Measurements from ENCODE around the gene CYTH1. TPM values are rescaled to one million over a fixed set of nuclear protein-coding genes. Genes with fewer than 3 reads are reported as not detected.

CYTH1 gene
- total and polyA plus RNA-seq, 2 donors (not counting 1 experiment from before 2014, with no cell fraction given), result 255 to 353 TPM

- CTCF ChIA-PET, result interaction anchor here (0.6 to 2.5 kb wide), 4 partner anchors 14 to 109 kb away, joined by 3 to 19 read pairs (median 4); no protein-coding TSS in a partner anchor
- peaks cover 56% of the 10 kb centered on the region for H3K4me1 Mint-ChIP-seq
Measured at GRCh38 chr17:78694805-78695531, 87.1 kb downstream of the CYTH1 start.

More at GRCh38 chr17:78694805-78695531, 87.1 kb downstream of the CYTH1 start:
- Histone ChIP-seq H3K4me3 (ENCODE audit: control extremely low read depth in 1 of 5, extremely low read depth in 1 of 5, insufficient read depth in 1 of 5, low read depth in 2 of 5, low read length in 4 of 5) (no peak overlapping the region), H3K36me3 (replicated peaks in 1 of 2; ENCODE audit: control extremely low read depth in 1 of 2, control insufficient read depth in 1 of 2, extremely low read depth in 1 of 2, insufficient read depth in 2 of 2, low read length in 1 of 2) (peaks cover 5 to 92% of the 10 kb centered on the region in 2 experiments), H3K4me1 (ENCODE audit: control insufficient read depth in 2 of 2, insufficient read depth in 2 of 2, low read length in 2 of 2) (peaks cover 33 to 39% of the 10 kb centered on the region in 2 donors), H2AFZ (ENCODE audit: insufficient read depth, low read depth, low read length, poor library complexity, severe bottlenecking) (no peak overlapping the region), H3K79me2 (ENCODE audit: control insufficient read depth, insufficient read depth, low read length) (peaks cover 57% of the 10 kb centered on the region), H3K9me3 (ENCODE audit: control extremely low read depth in 1 of 3, control insufficient read depth in 2 of 3, insufficient read depth in 1 of 3, low read length in 2 of 3) (no peaks in the 10 kb centered on the region), H3K27ac (ENCODE audit: low read length in 2 of 2) (peak overlapping the region; percentile 57 to 74), H3K4me2 (replicated peaks; ENCODE audit: low read depth, low read length, poor library complexity, severe bottlenecking) (peak overlapping the region; percentile 20), H3K27me3 (replicated peaks in 1 of 4; ENCODE audit: control extremely low read depth in 1 of 4, control insufficient read depth in 3 of 4, insufficient read depth in 4 of 4, low read length in 3 of 4) (no peaks in the 10 kb centered on the region), H4K20me1 (ENCODE audit: control insufficient read depth, insufficient read depth, low read length, poor library complexity, severe bottlenecking) (peaks cover 65% of the 10 kb centered on the region), H3K9ac (ENCODE audit: low read length) (peak overlapping the region; percentile 15)
- peak overlapping the region; percentile 57 for H3K27ac Mint-ChIP-seq
- WGBS (ENCODE audit: insufficient coverage), result 77% methylated on average over 7 of the region's 16 CpGs
- no peak for ATAC-seq (ENCODE audit: low read depth)
- H3K4me3 Mint-ChIP-seq, result peak overlapping the region; percentile 44
- DNase-seq, result peak; percentile 48
- no peaks in the 10 kb centered on the region for H3K27me3 Mint-ChIP-seq
- POLR2A ChIA-PET, result no interaction called here
- no peaks in the 10 kb centered on the region for H3K9me3 Mint-ChIP-seq (ENCODE audit: insufficient read depth)
- intact Hi-C loops (cut with micrococcal nuclease), result no loop called here
- TF ChIP-seq EZH2 (IDR thresholded peaks at IDR 0.05; ENCODE audit: borderline replicate concordance, insufficient read depth, low read depth, low read length, poor library complexity, severe bottlenecking), result no peak
- TF ChIP-seq, protein P1, sequence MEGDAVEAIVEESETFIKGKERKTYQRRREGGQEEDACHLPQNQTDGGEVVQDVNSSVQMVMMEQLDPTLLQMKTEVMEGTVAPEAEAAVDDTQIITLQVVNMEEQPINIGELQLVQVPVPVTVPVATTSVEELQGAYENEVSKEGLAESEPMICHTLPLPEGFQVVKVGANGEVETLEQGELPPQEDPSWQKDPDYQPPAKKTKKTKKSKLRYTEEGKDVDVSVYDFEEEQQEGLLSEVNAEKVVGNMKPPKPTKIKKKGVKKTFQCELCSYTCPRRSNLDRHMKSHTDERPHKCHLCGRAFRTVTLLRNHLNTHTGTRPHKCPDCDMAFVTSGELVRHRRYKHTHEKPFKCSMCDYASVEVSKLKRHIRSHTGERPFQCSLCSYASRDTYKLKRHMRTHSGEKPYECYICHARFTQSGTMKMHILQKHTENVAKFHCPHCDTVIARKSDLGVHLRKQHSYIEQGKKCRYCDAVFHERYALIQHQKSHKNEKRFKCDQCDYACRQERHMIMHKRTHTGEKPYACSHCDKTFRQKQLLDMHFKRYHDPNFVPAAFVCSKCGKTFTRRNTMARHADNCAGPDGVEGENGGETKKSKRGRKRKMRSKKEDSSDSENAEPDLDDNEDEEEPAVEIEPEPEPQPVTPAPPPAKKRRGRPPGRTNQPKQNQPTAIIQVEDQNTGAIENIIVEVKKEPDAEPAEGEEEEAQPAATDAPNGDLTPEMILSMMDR (IDR thresholded peaks at IDR 0.05), result no peak

Data from B cell (primary cell).